NCI-H146 treated with DMSO at 0.1 percent for 48 hours (cell line): ENCODE results near the gene HPSE2.

Source experiments
- DNase-seq: peaks from one replicate; lab custom pipeline; 2025; ENCODE audit not compliant: unreplicated experiment; lab: John Stamatoyannopoulos, UW

The HPSE2 gene

DNA sequence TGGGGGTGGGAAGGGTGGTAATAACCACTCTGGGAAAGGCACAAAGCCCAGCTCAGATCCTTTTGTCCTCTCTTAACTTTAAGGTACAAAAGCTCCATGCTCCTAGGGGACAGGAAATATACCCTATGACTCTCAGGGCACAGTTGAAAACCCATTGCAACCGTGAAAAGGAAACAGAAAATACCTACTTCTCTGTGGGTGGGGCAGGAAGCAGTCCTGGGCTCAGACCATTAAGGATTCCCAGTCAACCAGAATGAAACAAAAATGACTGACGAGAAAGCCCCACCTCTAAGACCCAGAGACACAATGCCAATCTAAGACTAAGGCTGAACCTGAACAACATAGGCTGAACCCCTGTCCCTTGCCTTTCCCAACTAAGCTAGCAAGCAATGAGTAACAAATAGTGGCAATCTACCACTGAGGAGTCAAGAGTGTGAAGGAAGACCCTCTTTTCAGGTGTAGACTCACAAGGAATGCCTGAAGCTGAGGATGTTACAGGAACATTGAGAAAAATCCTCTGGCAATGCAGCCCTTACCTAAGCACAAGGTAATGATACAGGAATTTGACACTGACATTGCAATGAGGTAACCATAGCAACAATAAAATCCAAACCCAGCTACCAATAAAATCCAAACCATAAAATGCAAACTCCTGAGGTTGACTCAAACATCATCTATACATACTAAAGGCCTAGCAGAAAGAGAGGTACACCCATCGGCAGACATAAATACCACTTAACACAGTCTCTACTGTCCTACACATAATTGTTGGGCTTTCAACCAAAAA is 380.1 kb downstream of the HPSE2 start:
- no peak for DNase-seq

DNA sequence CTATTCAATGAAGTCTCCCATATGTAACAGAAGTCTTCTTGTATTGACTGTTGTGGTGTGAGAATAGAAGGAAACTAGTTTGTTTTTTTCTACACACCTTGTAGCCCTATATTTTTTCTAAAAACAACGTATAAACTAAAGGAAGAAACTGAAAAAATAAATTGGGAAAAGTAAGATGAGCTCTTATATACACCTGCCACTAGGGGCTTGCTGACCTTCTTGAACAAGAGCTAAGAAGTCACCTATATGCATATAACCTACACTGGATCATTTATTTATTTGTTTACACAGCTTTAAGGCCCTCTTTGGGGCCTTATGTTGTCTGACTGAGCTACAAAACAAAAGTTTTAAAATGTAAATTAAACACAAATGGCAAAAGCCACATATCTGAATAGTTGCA is 383.0 kb downstream of the HPSE2 start:
- DNase-seq: no peak

GRCh38 chr10:98848361-98848760 is 387.3 kb downstream of the HPSE2 start:
- no peak for DNase-seq

GRCh38 chr10:98846787-98847186 is 388.9 kb downstream of the HPSE2 start:
- DNase-seq: no peak

GRCh38 chr10:98833542-98833941 is 402.1 kb downstream of the HPSE2 start:
- DNase-seq: no peak

DNA sequence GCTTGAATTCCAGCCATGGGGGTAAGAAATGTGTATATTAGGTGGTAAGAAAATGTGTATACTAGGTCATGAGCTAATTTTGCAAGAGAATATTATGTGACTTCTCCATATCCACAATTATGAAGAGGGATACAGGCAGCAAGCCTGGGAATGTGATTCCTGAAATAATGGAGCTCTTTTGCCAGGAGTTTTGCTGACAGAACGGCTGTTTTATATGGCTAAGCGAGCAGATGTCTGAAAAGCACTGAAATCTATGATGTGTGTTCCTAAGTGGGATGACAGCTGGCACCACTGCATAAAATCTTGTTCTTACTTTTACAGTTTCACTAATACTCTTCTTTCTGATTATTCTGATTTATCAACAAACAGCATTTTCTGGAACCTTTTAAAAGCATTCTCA is 402.9 kb downstream of the HPSE2 start:
- DNase-seq: no peak

GRCh38 chr10:98832196-98832595 is 403.5 kb downstream of the HPSE2 start:
- DNase-seq: no peak

- no peak for DNase-seq
Measured at GRCh38 chr10:98831391-98831790, 404.3 kb downstream of the HPSE2 start.

DNA sequence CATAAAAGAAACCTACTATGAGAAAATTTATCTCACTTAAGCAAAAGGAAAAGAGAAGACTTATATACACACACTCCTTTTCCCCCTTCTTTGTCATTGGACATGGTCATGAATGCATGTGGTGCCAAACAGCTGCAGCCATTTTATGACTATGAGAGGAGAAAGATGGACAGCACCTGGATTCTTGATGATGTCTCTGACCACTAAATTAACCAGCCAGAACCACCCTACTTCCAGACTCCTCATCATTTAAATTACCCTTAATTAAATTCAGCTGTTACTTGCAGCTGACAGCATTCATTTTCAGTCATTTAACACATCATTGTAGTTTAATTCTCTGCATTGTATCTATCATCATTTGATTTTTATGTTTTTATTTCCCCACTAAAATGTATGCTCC is 409.9 kb downstream of the HPSE2 start:
- DNase-seq: no peak

- no peak for DNase-seq
Measured at GRCh38 chr10:98817396-98817795, 418.3 kb downstream of the HPSE2 start.

DNA sequence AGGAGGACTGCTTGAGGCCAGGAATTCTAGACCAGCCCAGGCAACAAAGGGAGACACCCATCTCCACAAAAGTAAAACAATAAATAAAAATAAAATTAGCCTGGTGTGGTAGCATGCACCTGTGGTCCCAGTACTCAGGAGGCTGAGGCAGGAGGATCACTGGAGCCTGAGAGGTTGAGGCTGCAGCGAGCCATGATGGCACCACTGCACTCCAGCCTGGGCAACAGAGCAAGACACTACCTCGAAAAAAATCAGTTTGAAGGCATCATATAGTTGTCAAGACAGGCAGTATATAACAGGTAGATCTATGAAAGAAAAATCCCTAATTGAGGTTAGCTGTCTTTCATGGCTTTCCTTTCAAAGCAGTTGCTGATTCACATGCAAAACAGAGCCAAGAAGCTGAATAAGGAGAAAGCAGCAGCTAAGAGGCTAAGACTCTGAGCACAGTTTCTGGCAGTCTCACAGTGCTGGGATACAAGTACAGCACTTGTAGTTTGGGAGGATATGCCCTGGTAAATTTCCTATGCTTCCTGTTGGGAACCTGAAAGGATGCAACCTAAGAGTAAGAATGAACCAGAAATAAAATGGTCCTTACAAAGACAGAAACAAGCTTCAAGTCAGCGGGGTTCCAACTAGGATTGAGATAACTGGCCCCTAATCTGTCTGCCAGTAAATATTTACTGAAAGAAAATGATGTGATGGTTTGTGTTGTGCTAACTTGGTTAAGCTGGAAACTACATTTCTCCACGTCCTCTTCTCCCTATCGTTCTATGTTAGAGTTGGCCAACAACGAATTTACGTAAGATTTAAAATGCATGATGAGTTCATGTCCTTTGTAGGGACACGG is 420.4 kb downstream of the HPSE2 start:
- DNase-seq: no peak

GRCh38 chr10:98814470-98814869 is 421.2 kb downstream of the HPSE2 start:
- DNase-seq: no peak

- DNase-seq: no peak
Measured at GRCh38 chr10:98808282-98808892, 427.3 kb downstream of the HPSE2 start.

DNA sequence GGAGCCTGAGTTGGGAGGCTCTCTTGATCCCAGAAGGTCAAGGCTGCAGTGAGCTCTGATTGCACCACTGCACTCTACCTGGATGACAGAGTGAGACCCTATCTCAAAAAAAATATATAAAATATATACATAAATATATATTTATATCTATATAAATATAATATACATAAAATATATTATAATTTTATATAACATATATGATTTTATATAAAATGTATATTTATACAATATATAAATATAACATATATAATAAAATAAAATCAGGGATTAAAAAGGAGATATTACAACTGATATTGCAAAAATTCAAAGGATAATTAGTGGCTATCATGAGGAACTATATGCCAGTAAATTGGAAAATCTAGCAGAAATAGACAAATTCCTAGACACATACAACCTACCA is 435.4 kb downstream of the HPSE2 start:
- no peak for DNase-seq

GRCh38 chr10:98795467-98795866 is 440.2 kb downstream of the HPSE2 start:
- DNase-seq: no peak

DNA sequence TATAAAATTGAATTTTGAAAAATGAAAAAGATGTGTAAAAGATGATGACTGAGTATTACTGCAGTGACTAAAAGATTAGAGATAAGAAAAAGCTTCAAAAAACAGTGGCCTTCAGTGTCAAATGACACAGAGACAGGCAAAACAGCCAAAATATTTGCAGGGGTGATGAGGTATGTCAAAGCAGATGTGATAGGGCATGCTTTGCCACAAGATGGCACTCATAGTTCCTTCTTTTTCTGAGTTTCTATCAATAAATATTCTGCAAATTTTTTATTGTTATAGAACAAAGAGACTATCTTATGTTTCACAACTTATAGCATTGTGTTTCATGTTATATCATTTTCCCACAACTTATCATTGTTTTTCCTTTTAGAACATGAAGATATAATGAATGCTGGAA is 444.8 kb downstream of the HPSE2 start:
- DNase-seq: no peak

GRCh38 chr10:98778277-98778759 is 457.3 kb downstream of the HPSE2 start:
- DNase-seq: no peak

DNA sequence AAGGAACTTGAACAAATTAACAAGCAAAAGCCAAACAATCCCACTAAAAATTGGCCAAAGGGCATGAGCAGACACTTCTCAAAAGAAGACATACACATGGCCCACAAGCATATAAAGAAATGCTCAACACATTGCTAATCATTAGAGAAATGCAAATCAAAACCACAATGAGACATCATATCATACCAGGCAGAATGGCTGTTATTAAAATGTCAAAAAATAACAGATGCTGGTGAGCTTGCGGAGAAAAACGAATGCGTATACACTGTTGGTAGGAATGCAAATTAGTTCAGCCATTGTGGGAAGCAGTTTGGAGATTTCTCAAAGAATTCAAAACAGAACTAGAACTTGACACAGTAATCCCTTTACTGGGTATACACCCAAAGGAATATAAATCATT is 477.2 kb downstream of the HPSE2 start:
- DNase-seq: no peak

- no peak for DNase-seq
Measured at GRCh38 chr10:98748298-98748697, 487.4 kb downstream of the HPSE2 start.

- no peak for DNase-seq
Measured at GRCh38 chr10:98745645-98746044, 490.0 kb downstream of the HPSE2 start.

GRCh38 chr10:98720551-98720950 is 515.1 kb downstream of the HPSE2 start:
- no peak for DNase-seq

- no peak for DNase-seq
Measured at GRCh38 chr10:98713586-98713985, 522.1 kb downstream of the HPSE2 start.
